ENCODE data around the gene CSPG5.

The CSPG5 gene

DNA sequence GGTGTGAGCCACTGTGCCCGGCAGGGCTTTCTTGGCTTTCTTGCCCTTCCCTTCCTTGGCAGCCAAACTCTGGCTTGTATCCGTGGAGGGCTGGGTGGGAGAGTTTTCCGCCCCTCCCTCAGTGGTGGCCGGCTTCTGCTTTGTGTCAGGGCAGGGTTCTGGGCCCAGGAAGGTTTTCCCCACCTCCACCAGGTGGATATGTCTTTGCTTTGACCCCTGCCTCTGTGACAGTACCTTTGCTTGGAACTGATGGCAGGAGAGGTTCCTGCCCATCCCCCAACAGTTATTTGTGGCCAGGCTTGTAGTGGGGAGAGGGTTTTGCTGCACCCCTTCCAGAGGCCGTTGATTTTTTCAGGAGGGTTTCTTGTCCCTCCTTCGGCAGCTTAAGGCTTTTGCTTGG lies 24.3 kb downstream of the CSPG5 start:
- no peaks in the 10 kb centered on the region; the same call in none of the 2 replicates for H3K27me3 ChIP-seq (replicated peaks; ENCODE audit: control insufficient read depth, insufficient read depth, low read length)
- H3K4me3 ChIP-seq (replicated peaks; ENCODE audit: low read depth, low read length) = no peak overlapping the region
- no peaks in the 10 kb centered on the region for H3K36me3 ChIP-seq (ENCODE audit: control insufficient read depth, insufficient read depth, low read length)
- no peak for DNase-seq (ENCODE audit: extremely low read depth, insufficient read length)
- TF ChIP-seq, protein P1, sequence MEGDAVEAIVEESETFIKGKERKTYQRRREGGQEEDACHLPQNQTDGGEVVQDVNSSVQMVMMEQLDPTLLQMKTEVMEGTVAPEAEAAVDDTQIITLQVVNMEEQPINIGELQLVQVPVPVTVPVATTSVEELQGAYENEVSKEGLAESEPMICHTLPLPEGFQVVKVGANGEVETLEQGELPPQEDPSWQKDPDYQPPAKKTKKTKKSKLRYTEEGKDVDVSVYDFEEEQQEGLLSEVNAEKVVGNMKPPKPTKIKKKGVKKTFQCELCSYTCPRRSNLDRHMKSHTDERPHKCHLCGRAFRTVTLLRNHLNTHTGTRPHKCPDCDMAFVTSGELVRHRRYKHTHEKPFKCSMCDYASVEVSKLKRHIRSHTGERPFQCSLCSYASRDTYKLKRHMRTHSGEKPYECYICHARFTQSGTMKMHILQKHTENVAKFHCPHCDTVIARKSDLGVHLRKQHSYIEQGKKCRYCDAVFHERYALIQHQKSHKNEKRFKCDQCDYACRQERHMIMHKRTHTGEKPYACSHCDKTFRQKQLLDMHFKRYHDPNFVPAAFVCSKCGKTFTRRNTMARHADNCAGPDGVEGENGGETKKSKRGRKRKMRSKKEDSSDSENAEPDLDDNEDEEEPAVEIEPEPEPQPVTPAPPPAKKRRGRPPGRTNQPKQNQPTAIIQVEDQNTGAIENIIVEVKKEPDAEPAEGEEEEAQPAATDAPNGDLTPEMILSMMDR (IDR thresholded peaks at IDR 0.05; ENCODE audit: insufficient read depth, low read length, poor library complexity, severe bottlenecking) = no peak

DNA sequence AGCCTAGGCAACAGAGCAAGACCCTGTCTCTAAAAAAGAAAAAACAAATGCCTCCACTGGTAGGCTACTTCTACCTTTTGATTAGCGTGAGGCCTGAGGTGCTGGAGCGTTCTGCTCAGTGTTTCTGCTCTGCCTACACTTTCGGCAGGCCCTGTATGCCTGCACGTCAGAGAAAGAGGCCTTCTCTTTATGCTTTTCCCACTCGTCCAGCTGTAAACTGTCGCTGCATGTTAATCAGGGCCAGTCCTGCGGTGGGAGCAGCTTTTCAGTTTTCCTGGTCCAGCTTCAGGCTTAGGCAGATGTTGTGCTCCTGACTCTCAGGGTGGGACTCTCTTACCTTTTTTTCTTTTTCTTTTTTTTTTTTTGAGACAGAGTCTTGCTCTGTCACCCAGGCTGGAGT lies 25.3 kb downstream of the CSPG5 start:
- H3K36me3 ChIP-seq (ENCODE audit: control insufficient read depth, insufficient read depth, low read length) = no peaks in the 10 kb centered on the region
- H3K4me3 ChIP-seq (replicated peaks; ENCODE audit: low read depth, low read length) = no peak overlapping the region
- H3K27me3 ChIP-seq (replicated peaks; ENCODE audit: control insufficient read depth, insufficient read depth, low read length) = no peaks in the 10 kb centered on the region; the same call in 1 of the 2 replicates
- TF ChIP-seq, protein P1 (IDR thresholded peaks at IDR 0.05; ENCODE audit: insufficient read depth, low read length, poor library complexity, severe bottlenecking) = no peak
- no peak for DNase-seq (ENCODE audit: extremely low read depth, insufficient read length)

DNA sequence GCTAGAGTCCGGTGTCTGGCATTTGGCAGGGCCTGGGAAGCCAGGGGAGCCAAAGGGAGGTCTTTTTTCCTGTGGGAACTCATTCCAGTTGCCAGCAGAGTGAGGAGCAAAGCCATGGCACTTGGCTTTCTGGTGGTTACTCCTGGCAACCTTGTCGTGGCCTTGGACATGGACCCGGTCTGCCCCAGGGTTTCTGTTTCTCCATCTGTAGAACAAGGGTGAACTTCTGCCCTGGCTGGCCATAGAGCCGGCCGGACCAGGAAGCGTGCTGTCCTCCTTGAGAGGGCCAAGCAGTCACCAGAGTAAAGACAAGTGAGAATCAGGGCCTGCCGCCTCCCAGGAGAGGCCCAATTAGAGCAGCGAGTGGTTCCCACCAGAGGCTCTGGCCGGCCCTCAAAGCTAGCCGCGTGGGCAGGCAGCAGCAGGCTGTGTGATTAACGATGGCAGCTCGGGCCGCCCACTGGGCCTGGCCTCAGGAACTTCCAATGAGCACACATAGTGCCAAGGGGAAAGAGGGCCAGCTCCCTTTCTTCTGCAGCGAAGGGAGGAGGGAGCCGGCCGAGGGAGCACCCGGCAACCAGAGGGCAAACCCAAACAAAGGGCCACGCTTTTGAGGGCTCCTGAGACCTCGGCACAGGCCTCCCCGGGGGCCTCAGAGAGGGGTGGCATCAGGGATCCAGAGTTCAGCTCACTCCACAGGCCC lies 36.0 kb downstream of the CSPG5 start:
- Histone ChIP-seq H3K4me3 (replicated peaks; ENCODE audit: low read depth, low read length) (no peak overlapping the region), H3K27me3 (replicated peaks; ENCODE audit: control insufficient read depth, insufficient read depth, low read length) (no peaks in the 10 kb centered on the region), H3K36me3 (ENCODE audit: control insufficient read depth, insufficient read depth, low read length) (no peaks in the 10 kb centered on the region)
- TF ChIP-seq, protein P1 (IDR thresholded peaks at IDR 0.05; ENCODE audit: insufficient read depth, low read length, poor library complexity, severe bottlenecking) = no peak
- DNase-seq (ENCODE audit: extremely low read depth, insufficient read length) = no peak

DNA sequence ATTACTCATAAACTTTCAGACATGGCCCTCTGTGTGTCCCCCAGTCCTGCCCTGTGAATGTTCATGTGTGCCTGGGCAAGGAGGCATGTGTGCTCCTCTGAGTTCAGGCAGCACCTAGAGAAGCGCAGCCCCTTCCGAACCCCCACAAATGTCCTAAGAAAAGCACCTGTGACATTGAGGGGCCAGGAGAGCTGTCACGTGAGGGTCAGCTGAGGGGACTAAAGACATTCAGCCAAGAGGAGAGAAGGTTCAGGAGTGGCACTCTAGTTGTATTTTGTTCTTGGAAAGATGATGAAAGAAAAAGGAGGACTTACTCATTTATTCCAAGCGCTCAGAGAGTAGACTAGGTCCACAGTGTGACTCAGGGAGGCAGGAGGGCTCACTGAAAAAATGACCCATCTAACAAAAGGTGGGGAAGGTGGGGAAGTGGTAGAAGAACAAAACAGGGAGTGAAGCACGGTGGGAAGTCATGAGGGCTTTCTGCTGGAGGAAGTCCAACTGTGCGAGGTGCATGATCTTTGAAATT lies 37.0 kb downstream of the CSPG5 start:
- TF ChIP-seq, protein P1 (IDR thresholded peaks at IDR 0.05; ENCODE audit: insufficient read depth, low read length, poor library complexity, severe bottlenecking) = no peak
- no peak overlapping the region for H3K4me3 ChIP-seq (replicated peaks; ENCODE audit: low read depth, low read length)
- H3K27me3 ChIP-seq (replicated peaks; ENCODE audit: control insufficient read depth, insufficient read depth, low read length) = no peaks in the 10 kb centered on the region
- no peaks in the 10 kb centered on the region for H3K36me3 ChIP-seq (ENCODE audit: control insufficient read depth, insufficient read depth, low read length)
- DNase-seq (ENCODE audit: extremely low read depth, insufficient read length) = no peak

DNA sequence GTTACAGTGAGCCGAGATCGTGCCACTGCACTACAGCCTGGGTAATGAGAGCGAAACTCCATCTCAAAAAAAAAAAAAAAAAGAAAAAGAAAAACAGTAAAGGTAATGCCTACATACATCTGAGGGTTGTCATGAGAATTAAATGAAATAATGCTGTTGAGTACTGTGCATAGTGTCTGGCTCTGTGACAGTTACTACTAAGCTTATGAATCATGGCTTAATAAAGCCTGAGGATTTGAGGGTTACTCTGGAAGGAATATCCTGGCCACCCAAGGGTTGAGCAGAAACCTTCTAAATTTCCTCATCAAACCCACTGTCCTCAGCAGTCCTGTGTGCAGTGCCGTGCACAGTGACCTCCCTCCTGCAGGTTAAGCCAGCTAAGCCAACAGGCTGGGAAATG lies 38.4 kb downstream of the CSPG5 start:
- Histone ChIP-seq H3K27me3 (replicated peaks; ENCODE audit: control insufficient read depth, insufficient read depth, low read length) (no peaks in the 10 kb centered on the region), H3K36me3 (ENCODE audit: control insufficient read depth, insufficient read depth, low read length) (no peaks in the 10 kb centered on the region), H3K4me3 (replicated peaks; ENCODE audit: low read depth, low read length) (no peak overlapping the region)
- TF ChIP-seq, protein P1 (IDR thresholded peaks at IDR 0.05; ENCODE audit: insufficient read depth, low read length, poor library complexity, severe bottlenecking) = no peak
- no peak for DNase-seq (ENCODE audit: extremely low read depth, insufficient read length)
